Mucosa of descending colon (tissue), 3 donors: ENCODE measurements around the gene NOTCH4. TPM values are rescaled to one million over a fixed set of nuclear protein-coding genes. Genes with fewer than 3 reads are reported as not detected.

Experiments used
- ATAC-seq: fragments of 200-7000 bp; cut with Tn5 transposase; one replicate; pipeline ENCODE4 v1.9.1; 2020; ENCODE audit warnings: mild to moderate bottlenecking, moderate library complexity
- DNase-seq, 3 donors: peaks; one replicate each; pipeline ENCODE4 v3.0.0-alpha.2; 2020
- H3K36me3 ChIP-seq: fragments of 200-600 bp; one replicate; pipeline ENCODE4 v1.8.0; 2021; ENCODE audit warnings: low read depth, mild to moderate bottlenecking
- H3K4me1 ChIP-seq: fragments of 200-600 bp; one replicate; pipeline ENCODE4 v1.8.0; 2021; ENCODE audit warnings: low read depth, mild to moderate bottlenecking
- H3K4me3 ChIP-seq: fragments of 200-600 bp; one replicate; pipeline ENCODE4 v1.8.0; 2021; ENCODE audit warnings: mild to moderate bottlenecking
- H3K9me3 ChIP-seq: fragments of 200-600 bp; one replicate; pipeline ENCODE4 v1.8.0; 2021; ENCODE audit warnings: mild to moderate bottlenecking
- CTCF ChIP-seq: fragments of 200-600 bp; IDR thresholded peaks from one replicate; pipeline ENCODE4 v1.8.0; 2022; ENCODE audit warnings: antibody characterized with exemption, mild to moderate bottlenecking
- intact Hi-C, 2 donors: fragments of 100-400 bp; cut with DNase I in 1 of 2; cut with micrococcal nuclease in 1 of 2; formaldehyde crosslinking; loops; one replicate each; pipeline versions ENCODE4 v1.11.0 to v1.11.1; 2022; cut with DNase I, micrococcal nuclease
- microRNA-seq: library from miRNA; unstranded; fragments of <30 nt; microRNA quantifications from one replicate; pipeline ENCODE4, GENCODE V29; 2019
- total RNA-seq, 3 donors: library from RNA; stranded (reverse); fragmentation: NEBNext Ultra II Directional in 2 of 3; extraction: Animal tissue kit (Norgen Biotek cat#: 25700) in 2 of 3; gene quantifications; one replicate each; pipeline versions ENCODE4 v1.2.1 to v1.2.4, GENCODE V29; 2021 to 2023
- donor health status: DM: no; HTN: no; CAD: no; lungs with moderate emphysema.
- donor health status: DM: no; HTN: no; CAD: no.
- donor health status: DM: no; HTN: yes; CAD: no.

Gene NOTCH4
- total RNA-seq, 3 donors from 2014 or later, result 1.5 to 10.5 (median 4.0) TPM

- ATAC-seq (no peak), DNase-seq (no peak)
- intact Hi-C loops, result no loop called here
- Histone ChIP-seq H3K9me3 (no peaks in the 10 kb centered on the region), H3K4me3 (no peak overlapping the region), H3K36me3 (no peaks in the 10 kb centered on the region), H3K4me1 (peaks cover 9% of the 10 kb centered on the region)
- no peak for TF ChIP-seq CTCF
These were observed 74.6 kb downstream of the NOTCH4 start for GRCh38 chr6:32149092-32149755.

GRCh38 chr6:32148289-32149091, 75.4 kb downstream of the NOTCH4 start:
- no peaks in the 10 kb centered on the region for H3K36me3 ChIP-seq
- intact Hi-C loops, result no loop called here
- ATAC-seq (peak; percentile 75), DNase-seq (peak; percentile 74 to 86 (median 82))
- H3K4me3 ChIP-seq, result no peak overlapping the region
- peaks cover 9% of the 10 kb centered on the region for H3K4me1 ChIP-seq
- no peaks in the 10 kb centered on the region for H3K9me3 ChIP-seq
- no peak for TF ChIP-seq CTCF

GRCh38 chr6:32147401-32148132, 76.3 kb downstream of the NOTCH4 start:
- Histone ChIP-seq H3K4me3 (no peak overlapping the region), H3K9me3 (no peaks in the 10 kb centered on the region), H3K36me3 (no peaks in the 10 kb centered on the region), H3K4me1 (peaks cover 4% of the 10 kb centered on the region)
- TF ChIP-seq CTCF, result no peak
- intact Hi-C loops, result no loop called here
- ATAC-seq (no peak), DNase-seq (no peak)

GRCh38 chr6:32146687-32147086, 77.2 kb downstream of the NOTCH4 start:
- TF ChIP-seq CTCF, result no peak
- ATAC-seq, result no peak
- peaks cover 3% of the 10 kb centered on the region for H3K4me1 ChIP-seq
- no peak overlapping the region for H3K4me3 ChIP-seq
- intact Hi-C loops, result no loop called here
- H3K9me3 ChIP-seq, result no peaks in the 10 kb centered on the region
- H3K36me3 ChIP-seq, result no peaks in the 10 kb centered on the region
- DNase-seq, result no peak

- Histone ChIP-seq H3K9me3 (no peaks in the 10 kb centered on the region), H3K4me3 (no peak overlapping the region), H3K4me1 (peaks cover 3% of the 10 kb centered on the region), H3K36me3 (no peaks in the 10 kb centered on the region)
- TF ChIP-seq CTCF, result no peak
- DNase-seq (no peak), ATAC-seq (no peak)
- intact Hi-C loops, result no loop called here
These were observed 77.6 kb downstream of the NOTCH4 start for GRCh38 chr6:32146287-32146686.

Small RNAs within 50 kb of the gene (microRNA-seq; reads per million reads assigned to microRNA genes)
- gene MIR6721 (1.4 reads per million), gene MIR6833 (not detected)

Other genes starting within 250 kb of the NOTCH4 start
- gene C4A, start 242.0 kb downstream of the NOTCH4 start, total RNA-seq, result 100 to 1,000 TPM in 1 of 3 donors, 10 to 100 TPM in 2; 10.2 to 203 (median 56.0) TPM
- gene C4B, start 209.3 kb downstream of the NOTCH4 start, total RNA-seq, result 100 to 1,000 TPM in 1 of 3 donors, 10 to 100 TPM in 1, 1 to 10 TPM in 1; 9.2 to 175 (median 51.0) TPM
- gene CYP21A2, start 185.7 kb downstream of the NOTCH4 start, total RNA-seq, result 1 to 10 TPM in 1 of 3 donors, under 1 TPM in 2; 0.93 to 2.1 (median 0.94) TPM
- 10 to 100 TPM; 20.1 to 87.0 (median 36.9) TPM for gene TNXB, start 114.7 kb downstream of the NOTCH4 start, total RNA-seq
- gene ATF6B, start 95.8 kb downstream of the NOTCH4 start, total RNA-seq, result 100 to 1,000 TPM in 1 of 3 donors, 10 to 100 TPM in 2; 79.9 to 121 (median 97.4) TPM
- 1 to 10 TPM; 5.0 to 6.8 (median 5.3) TPM for gene FKBPL, start 93.8 kb downstream of the NOTCH4 start, total RNA-seq
- 1 to 10 TPM in 2 of 3 donors, under 1 TPM in 1; 0.96 to 6.6 (median 2.0) TPM for gene PRRT1, start 72.1 kb downstream of the NOTCH4 start, total RNA-seq
- 10 to 100 TPM; 16.8 to 37.2 (median 34.4) TPM for gene PPT2, start 69.9 kb downstream of the NOTCH4 start, total RNA-seq
- 10 to 100 TPM; 16.9 to 32.1 (median 21.5) TPM for gene EGFL8, start 59.5 kb downstream of the NOTCH4 start, total RNA-seq
- gene AGPAT1, start 48.0 kb downstream of the NOTCH4 start, total RNA-seq, result 10 to 100 TPM; 49.0 to 60.1 (median 56.2) TPM
- 100 to 1,000 TPM in 1 of 3 donors, 10 to 100 TPM in 2; 79.0 to 114 (median 85.0) TPM for gene RNF5, start 45.7 kb downstream of the NOTCH4 start, total RNA-seq
- gene AGER, start 39.8 kb downstream of the NOTCH4 start, total RNA-seq, result 1 to 10 TPM; 5.3 to 8.1 (median 6.3) TPM
- 10 to 100 TPM; 49.4 to 97.7 (median 53.9) TPM for gene PBX2, start 33.9 kb downstream of the NOTCH4 start, total RNA-seq
- gene GPSM3, start 31.4 kb downstream of the NOTCH4 start, total RNA-seq, result 10 to 100 TPM in 1 of 3 donors, 1 to 10 TPM in 2; 6.6 to 14.7 (median 9.9) TPM
- gene TSBP1, start 147.8 kb upstream of the NOTCH4 start, total RNA-seq, result not detected
- gene BTNL2, start 183.1 kb upstream of the NOTCH4 start, total RNA-seq, result not detected
- gene HLA-DRA, start 215.8 kb upstream of the NOTCH4 start, total RNA-seq, result 100 to 1,000 TPM in 2 of 3 donors, 10 to 100 TPM in 1; 69.0 to 333 (median 115) TPM